Glutamatergic neuron (in vitro differentiated cells): ENCODE data around the gene UCP3. TPM values are rescaled to one million over a fixed set of nuclear protein-coding genes. Genes with fewer than 3 reads are reported as not detected.

Experiments
- DNase-seq: peaks from one replicate; pipeline ENCODE4 v3.0.0; 2022
- H3K27ac Mint-ChIP-seq: one replicate; pipeline ENCODE4 v1.8.0; 2020; ENCODE audit warnings: mild to moderate bottlenecking, mixed read lengths, inconsistent platforms; ENCODE audit not compliant: unreplicated experiment
- H3K27me3 Mint-ChIP-seq: one replicate; pipeline ENCODE4 v1.8.0; 2020; ENCODE audit warnings: mild to moderate bottlenecking, moderate library complexity, mixed read lengths, inconsistent platforms; ENCODE audit not compliant: unreplicated experiment
- H3K36me3 Mint-ChIP-seq: one replicate; pipeline ENCODE4 v1.8.0; 2020; ENCODE audit warnings: mild to moderate bottlenecking, mixed read lengths, inconsistent platforms; ENCODE audit not compliant: unreplicated experiment
- H3K4me1 Mint-ChIP-seq: one replicate; pipeline ENCODE4 v1.8.0; 2020; ENCODE audit warnings: mild to moderate bottlenecking, low read depth, mixed read lengths, inconsistent platforms; ENCODE audit not compliant: unreplicated experiment
- H3K4me3 Mint-ChIP-seq: one replicate; pipeline ENCODE4 v1.8.0; 2020; ENCODE audit warnings: mild to moderate bottlenecking, mixed read lengths, inconsistent platforms; ENCODE audit not compliant: unreplicated experiment
- H3K9me3 Mint-ChIP-seq: one replicate; pipeline ENCODE4 v1.8.0; 2020; ENCODE audit warnings: mild to moderate bottlenecking, moderate library complexity, mixed read lengths, inconsistent platforms; ENCODE audit not compliant: unreplicated experiment
- CTCF ChIP-seq: fragments of 200-600 bp; sonication (generic); IDR thresholded peaks from one replicate; pipeline ENCODE4 v1.5.0; 2021; ENCODE audit not compliant: partially characterized antibody, unreplicated experiment
- total RNA-seq: library from RNA; stranded (reverse); fragmentation: NEBNext Ultra II Directional; extraction: Animal tissue kit (Norgen Biotek cat#: 25700); gene quantifications from one replicate; pipeline ENCODE4 v1.2.1, GENCODE V29; 2021; ENCODE audit not compliant: unreplicated experiment

UCP3 gene
- total RNA-seq, 1 donor from 2014 or later = 7.6 TPM

DNA sequence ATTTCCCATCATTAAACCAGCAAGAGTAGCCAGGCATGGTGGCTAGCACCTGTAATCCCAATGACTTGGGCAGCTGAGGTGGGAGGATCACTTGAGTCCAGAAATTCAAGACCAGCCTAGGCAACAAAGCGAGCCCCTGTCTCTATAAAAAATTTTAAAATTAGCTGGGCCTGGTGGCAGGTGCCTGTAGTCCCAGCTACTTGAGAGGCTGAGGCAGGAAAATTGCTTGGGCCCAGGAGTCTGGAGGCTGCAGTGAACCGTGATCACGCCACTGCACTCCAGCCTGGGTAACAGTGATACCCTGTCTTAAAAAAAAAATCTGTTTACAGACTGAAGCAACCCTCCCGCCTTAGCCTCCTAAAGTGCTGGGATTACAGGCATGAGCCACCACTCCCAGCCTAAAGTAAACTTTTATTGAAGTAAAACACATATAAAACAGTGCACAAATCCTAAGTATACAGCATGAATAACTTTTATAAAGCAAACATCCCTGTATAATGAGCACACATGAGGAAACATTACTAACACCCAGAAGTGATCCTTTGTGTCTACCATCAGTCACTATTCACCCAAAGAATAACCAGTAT lies 12.6 kb downstream of the UCP3 start:
- H3K4me3 Mint-ChIP-seq = no peak overlapping the region
- TF ChIP-seq CTCF = no peak
- H3K9me3 Mint-ChIP-seq = peaks cover 2% of the 10 kb centered on the region
- H3K36me3 Mint-ChIP-seq = no peaks in the 10 kb centered on the region
- no peak overlapping the region for H3K27ac Mint-ChIP-seq
- no peak for DNase-seq
- H3K4me1 Mint-ChIP-seq = peaks cover 10% of the 10 kb centered on the region
- H3K27me3 Mint-ChIP-seq = peaks cover 2% of the 10 kb centered on the region

DNA sequence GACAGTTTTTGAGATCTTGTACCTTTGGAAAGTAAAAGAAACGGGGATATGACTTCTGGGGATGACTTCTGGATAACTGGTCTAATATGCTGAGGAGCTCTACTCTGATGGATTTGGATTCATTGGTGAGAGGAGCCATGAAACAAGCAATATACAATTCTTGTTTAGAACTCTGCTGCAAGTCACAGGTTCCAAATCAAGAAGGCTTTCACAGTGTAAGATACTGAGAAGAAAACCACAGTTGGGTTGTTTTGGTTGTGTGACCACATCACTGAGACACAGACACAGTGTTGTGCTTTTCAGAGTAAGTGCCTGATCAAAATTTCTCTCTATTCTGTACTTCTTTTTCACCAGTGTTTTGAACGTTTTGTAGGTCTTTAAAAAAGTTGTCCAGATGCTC lies 13.2 kb downstream of the UCP3 start:
- Mint-ChIP-seq H3K27me3 (peaks cover 2% of the 10 kb centered on the region), H3K4me1 (peaks cover 5% of the 10 kb centered on the region), H3K9me3 (no peaks in the 10 kb centered on the region), H3K4me3 (no peak overlapping the region), H3K27ac (no peak overlapping the region), H3K36me3 (no peaks in the 10 kb centered on the region)
- no peak for DNase-seq
- TF ChIP-seq CTCF = no peak

DNA sequence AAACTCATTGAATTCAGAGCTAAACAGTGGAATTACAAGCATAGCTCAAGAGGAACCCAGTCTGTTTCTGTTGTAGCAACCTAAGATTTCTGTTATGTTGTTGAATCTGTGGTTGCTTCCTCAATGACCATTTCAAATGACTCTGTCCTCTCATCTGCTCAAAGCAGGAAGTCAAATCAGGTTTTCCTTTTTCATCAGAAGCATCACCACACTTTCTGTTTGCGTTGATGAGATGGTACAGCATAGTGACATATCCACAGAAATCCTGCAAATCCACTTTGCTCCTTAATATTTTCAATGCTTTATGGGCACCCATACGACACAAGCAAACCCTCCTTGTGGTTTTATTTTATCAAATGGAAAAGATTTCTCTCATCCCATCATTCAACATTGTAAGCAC lies 13.6 kb downstream of the UCP3 start:
- H3K4me3 Mint-ChIP-seq = no peak overlapping the region
- H3K27ac Mint-ChIP-seq = no peak overlapping the region
- TF ChIP-seq CTCF = no peak
- H3K9me3 Mint-ChIP-seq = no peaks in the 10 kb centered on the region
- DNase-seq = no peak
- peaks cover 3% of the 10 kb centered on the region for H3K4me1 Mint-ChIP-seq
- no peaks in the 10 kb centered on the region for H3K36me3 Mint-ChIP-seq
- H3K27me3 Mint-ChIP-seq = peaks cover 2% of the 10 kb centered on the region

DNA sequence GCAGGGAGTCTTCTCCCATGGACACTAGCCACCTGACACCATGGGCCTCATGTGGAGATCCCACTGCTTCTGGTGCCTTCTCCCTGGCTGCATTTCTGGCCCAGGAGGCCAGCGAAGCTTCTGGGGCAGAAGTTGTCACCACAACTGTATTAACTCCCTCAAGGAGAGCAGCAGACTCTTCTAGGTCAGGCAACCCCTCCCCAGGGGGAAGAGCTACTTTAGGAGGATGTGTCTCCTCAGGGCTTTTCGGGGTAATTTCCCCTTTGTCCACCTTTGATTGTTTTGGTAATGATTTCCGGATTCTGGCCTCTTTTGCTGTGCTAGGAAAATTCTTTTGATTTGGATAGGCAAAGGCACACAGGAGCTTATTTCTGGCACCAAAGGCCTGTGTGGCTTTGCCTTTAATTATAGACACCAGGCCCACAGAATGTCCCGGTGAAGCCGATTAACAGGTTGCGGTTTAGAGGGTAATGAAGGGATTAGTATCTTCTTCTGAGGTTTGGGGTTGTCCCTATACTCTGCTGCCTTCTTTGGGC lies 17.3 kb downstream of the UCP3 start:
- peaks cover 2% of the 10 kb centered on the region for H3K27me3 Mint-ChIP-seq
- peaks cover 3% of the 10 kb centered on the region for H3K4me1 Mint-ChIP-seq
- DNase-seq = no peak
- no peak overlapping the region for H3K4me3 Mint-ChIP-seq
- no peak overlapping the region for H3K27ac Mint-ChIP-seq
- no peak for TF ChIP-seq CTCF
- no peaks in the 10 kb centered on the region for H3K9me3 Mint-ChIP-seq
- H3K36me3 Mint-ChIP-seq = no peaks in the 10 kb centered on the region

- Mint-ChIP-seq H3K4me3 (no peak overlapping the region), H3K4me1 (peaks cover 3% of the 10 kb centered on the region), H3K27ac (no peak overlapping the region), H3K9me3 (no peaks in the 10 kb centered on the region), H3K36me3 (no peaks in the 10 kb centered on the region), H3K27me3 (peaks cover 2% of the 10 kb centered on the region)
- DNase-seq = no peak
- TF ChIP-seq CTCF = no peak
Observed at GRCh38 chr11:73990730-73991129, 18.2 kb downstream of the UCP3 start.
